Nucleus accumbens (tissue), 56 donors: Measurements from ENCODE around the gene NTM.

Experiments used
- DNase-seq, 56 donors: peaks; one replicate each; lab custom pipeline; 2025; lab: John Stamatoyannopoulos, UW

The NTM gene

GRCh38 chr11:131868629-131869507 lies 498.5 kb downstream of the NTM start:
- no peak for DNase-seq

- DNase-seq, result no peak
Measured at GRCh38 chr11:131870305-131870704, 499.9 kb downstream of the NTM start.

- no peak for DNase-seq
Measured at GRCh38 chr11:131871006-131871405, 500.6 kb downstream of the NTM start.

- DNase-seq, result no peak
Measured at GRCh38 chr11:131874070-131874469, 503.7 kb downstream of the NTM start.

- DNase-seq, result peak in 3 of 56 donors; percentile 17 to 32 (median 23)
Measured at GRCh38 chr11:131875611-131876010, 505.2 kb downstream of the NTM start.

- no peak for DNase-seq
Measured at GRCh38 chr11:131877246-131877942, 507.0 kb downstream of the NTM start.

GRCh38 chr11:131880316-131880715 lies 509.9 kb downstream of the NTM start:
- no peak for DNase-seq

GRCh38 chr11:131880976-131881375 lies 510.6 kb downstream of the NTM start:
- DNase-seq, result no peak

GRCh38 chr11:131883332-131883731 lies 512.9 kb downstream of the NTM start:
- DNase-seq, result no peak

GRCh38 chr11:131884461-131885073 lies 514.2 kb downstream of the NTM start:
- DNase-seq, result no peak

GRCh38 chr11:131885431-131885830 lies 515.0 kb downstream of the NTM start:
- DNase-seq, result no peak

- DNase-seq, result no peak
Measured at GRCh38 chr11:131886201-131886600, 515.8 kb downstream of the NTM start.

GRCh38 chr11:131888230-131888855 lies 517.9 kb downstream of the NTM start:
- DNase-seq, result no peak

GRCh38 chr11:131889146-131889577 lies 518.7 kb downstream of the NTM start:
- no peak for DNase-seq

- peak in 3 of 56 donors; percentile 25 to 28 (median 26) for DNase-seq
Measured at GRCh38 chr11:131889760-131890581, 519.6 kb downstream of the NTM start.

GRCh38 chr11:131893103-131893890 lies 522.9 kb downstream of the NTM start:
- DNase-seq, result peak in 1 of 56 donors; percentile 13

GRCh38 chr11:131893988-131894387 lies 523.6 kb downstream of the NTM start:
- DNase-seq, result no peak

GRCh38 chr11:131894615-131895544 lies 524.5 kb downstream of the NTM start:
- DNase-seq, result peak in 5 of 56 donors; percentile 13 to 31 (median 18)
